OCI-LY3 (cell line): ENCODE data around the gene ARL5B.

Source experiments
- EZH2phosphoT487 ChIP-seq: fragments of 200-600 bp; shearing (Covaris generic); IDR thresholded peaks from 2 replicates; pipeline ENCODE4 v1.6.1; 2018; ENCODE audit warnings: antibody characterized with exemption, mixed run types, low read depth
- TF ChIP-seq, protein P1 (sequence below): fragments of 200-600, 300-600 bp; sonication (generic); IDR thresholded peaks from 2 replicates; pipeline ENCODE4 v1.5.1; 2014; ENCODE audit warnings: antibody characterized with exemption, low read length, low read depth

GRCh38 chr10:18659819-18660535, 746 bp downstream of the ARL5B start:
- TF ChIP-seq EZH2phosphoT487: no peak
- TF ChIP-seq, protein P1, sequence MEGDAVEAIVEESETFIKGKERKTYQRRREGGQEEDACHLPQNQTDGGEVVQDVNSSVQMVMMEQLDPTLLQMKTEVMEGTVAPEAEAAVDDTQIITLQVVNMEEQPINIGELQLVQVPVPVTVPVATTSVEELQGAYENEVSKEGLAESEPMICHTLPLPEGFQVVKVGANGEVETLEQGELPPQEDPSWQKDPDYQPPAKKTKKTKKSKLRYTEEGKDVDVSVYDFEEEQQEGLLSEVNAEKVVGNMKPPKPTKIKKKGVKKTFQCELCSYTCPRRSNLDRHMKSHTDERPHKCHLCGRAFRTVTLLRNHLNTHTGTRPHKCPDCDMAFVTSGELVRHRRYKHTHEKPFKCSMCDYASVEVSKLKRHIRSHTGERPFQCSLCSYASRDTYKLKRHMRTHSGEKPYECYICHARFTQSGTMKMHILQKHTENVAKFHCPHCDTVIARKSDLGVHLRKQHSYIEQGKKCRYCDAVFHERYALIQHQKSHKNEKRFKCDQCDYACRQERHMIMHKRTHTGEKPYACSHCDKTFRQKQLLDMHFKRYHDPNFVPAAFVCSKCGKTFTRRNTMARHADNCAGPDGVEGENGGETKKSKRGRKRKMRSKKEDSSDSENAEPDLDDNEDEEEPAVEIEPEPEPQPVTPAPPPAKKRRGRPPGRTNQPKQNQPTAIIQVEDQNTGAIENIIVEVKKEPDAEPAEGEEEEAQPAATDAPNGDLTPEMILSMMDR: no peak
